PC-9 (cell line): ENCODE data around the gene PSMD3.

ENCODE experiments used
- CTCF ChIP-seq: fragments of 200-600 bp; sonication (generic); conservative IDR thresholded peaks from 2 replicates; pipeline ENCODE4 v1.6.1; 2017; ENCODE audit warnings: mixed run types, antibody characterized with exemption, mild to moderate bottlenecking, moderate library complexity
- EZH2 ChIP-seq: fragments of 200-600 bp; sonication (generic); IDR thresholded peaks from 2 replicates; pipeline ENCODE4 v1.8.0; 2017; ENCODE audit warnings: antibody characterized with exemption, low read depth

GRCh38 chr17:39970157-39970692 lies 10.4 kb upstream of the PSMD3 start:
- TF ChIP-seq CTCF, result no peak
- TF ChIP-seq EZH2, result no peak
